ENCODE measurements around the gene WDR70. TPM values are rescaled to one million over a fixed set of nuclear protein-coding genes. Genes with fewer than 3 reads are reported as not detected.
"Not testable (repeated sequence)": the region's sequence is repeated elsewhere in the genome, so short reads cannot be mapped to it uniquely, and the experiment has no call there.

Gene WDR70
- total RNA-seq = 33.1 and 37.3 TPM in 2 replicates
- polyA plus RNA-seq = 6.7 and 8.4 TPM in 2 replicates
- polyA plus RNA-seq (2011; cell fraction: cytosol; rRNA removed) = 7.2 and 9.0 TPM in 2 replicates
- 22.6 and 24.0 TPM in 2 replicates for polyA plus RNA-seq (2011; cell fraction: nucleus; rRNA removed)
- 28.9 and 33.0 TPM in 2 replicates for polyA plus RNA-seq (2012)
- polyA minus RNA-seq = 23.8 and 25.6 TPM in 2 replicates
- 30.6 TPM for polyA minus RNA-seq (2011; cell fraction: cytosol; rRNA and poly(A)+ RNA removed)
- 45.6 and 57.4 TPM in 2 replicates for polyA minus RNA-seq (2011; cell fraction: nucleus; rRNA and poly(A)+ RNA removed)
- percentile 79 among the genes with signal in this experiment for Bru-seq, nascent RNA
- BruChase-seq, experiment 1, labeled RNA remaining after a 6-hour chase = percentile 57 among the genes with signal in this experiment
- percentile 60 among the genes with signal in this experiment for BruChase-seq, experiment 2, labeled RNA remaining after a 2-hour chase
- long read RNA-seq, transcript WDR70-201 (18 exons, 2,983 nt) = major isoform, 34 of 52 reads
- long read RNA-seq, partial matches to known transcripts = 10 of 52 reads
- long read RNA-seq, other reads (novel, unspliced or antisense) = 8 of 52 reads

DNA sequence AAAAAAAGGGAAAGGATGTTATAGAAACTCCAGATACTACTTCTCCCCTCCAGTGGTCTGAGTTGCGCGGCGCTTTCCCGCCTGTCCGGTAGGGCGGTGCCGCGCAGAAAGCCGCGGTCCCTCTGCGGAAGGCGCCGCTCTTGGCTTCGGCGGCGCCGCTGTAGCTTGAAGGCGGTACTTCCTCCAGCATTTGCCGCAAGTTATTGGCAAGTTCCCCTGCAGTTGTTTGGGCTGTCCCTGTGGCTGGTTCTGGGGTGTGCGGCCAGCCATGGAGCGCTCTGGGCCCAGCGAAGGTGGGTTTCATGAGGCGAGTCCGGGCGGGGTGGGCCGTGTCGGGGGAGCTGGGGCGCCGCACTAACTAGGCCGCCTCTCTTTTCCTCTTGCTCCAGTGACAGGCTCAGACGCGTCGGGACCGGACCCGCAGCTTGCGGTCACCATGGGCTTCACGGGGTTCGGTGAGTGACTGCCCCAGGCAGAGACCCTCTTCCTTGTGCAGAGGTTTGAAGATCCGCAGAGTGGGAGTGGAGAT lies at the start of gene WDR70:
TSS of gene WDR70 (plus strand) at position 219 of the 529 bp plus-strand sequence. CDS start at position 269, 50 bp downstream.
- Histone ChIP-seq H2AFZ (ENCODE audit: low read depth, low read length) (peak within 1 kb of the TSS; percentile 93), H3K9ac (replicated peaks; ENCODE audit: extremely low read depth, insufficient read depth, low read length) (peak within 1 kb of the TSS; percentile 55), H3K4me2 (ENCODE audit: insufficient read depth, low read length) (peak within 1 kb of the TSS; percentile 97), H3K27ac (ENCODE audit: insufficient read depth, low read depth, low read length) (peak within 1 kb of the TSS; percentile 23), H3K4me3 (replicated peaks in 1 of 3; ENCODE audit: insufficient read depth in 1 of 3, low read depth in 1 of 3, low read length in 3 of 3) (peak within 1 kb of the TSS; percentile 59 to 93 (median 87))
- H4K20me1 ChIP-seq (replicated peaks; ENCODE audit: control insufficient read depth, extremely low read depth, insufficient read depth, low read length); H3K79me2 ChIP-seq (ENCODE audit: control insufficient read depth, insufficient read depth, low read length); dilution Hi-C loops (cut with MboI; ENCODE audit: extremely low pct_ligation_motif_present, low sequenced_read_pairs); H3K27me3 ChIP-seq (ENCODE audit: control insufficient read depth in 2 of 2, insufficient read depth in 2 of 2, low read length in 2 of 2); H3K36me3 ChIP-seq (ENCODE audit: control insufficient read depth in 2 of 2, extremely low read depth in 1 of 2, insufficient read depth in 2 of 2, low read length in 2 of 2); H3K9me3 ChIP-seq (replicated peaks; ENCODE audit: control insufficient read depth, insufficient read depth, low read length); H3K4me1 ChIP-seq (ENCODE audit: control insufficient read depth, extremely low read depth, insufficient read depth, low read length); BruUV-seq (replicated peaks); H3K9me1 ChIP-seq (replicated peaks; ENCODE audit: control insufficient read depth, extremely low read depth, insufficient read depth, low read length): not testable (repeated sequence)
- TF ChIP-seq POLR2A (IDR thresholded peaks at IDR 0.05; ENCODE audit: low read depth, low read length) (peak; percentile 75), POLR2AphosphoS5 (IDR thresholded peaks at IDR 0.05; ENCODE audit: insufficient read depth, low read depth, low read length) (peak; percentile 72)
- TF ChIP-seq, protein P1, sequence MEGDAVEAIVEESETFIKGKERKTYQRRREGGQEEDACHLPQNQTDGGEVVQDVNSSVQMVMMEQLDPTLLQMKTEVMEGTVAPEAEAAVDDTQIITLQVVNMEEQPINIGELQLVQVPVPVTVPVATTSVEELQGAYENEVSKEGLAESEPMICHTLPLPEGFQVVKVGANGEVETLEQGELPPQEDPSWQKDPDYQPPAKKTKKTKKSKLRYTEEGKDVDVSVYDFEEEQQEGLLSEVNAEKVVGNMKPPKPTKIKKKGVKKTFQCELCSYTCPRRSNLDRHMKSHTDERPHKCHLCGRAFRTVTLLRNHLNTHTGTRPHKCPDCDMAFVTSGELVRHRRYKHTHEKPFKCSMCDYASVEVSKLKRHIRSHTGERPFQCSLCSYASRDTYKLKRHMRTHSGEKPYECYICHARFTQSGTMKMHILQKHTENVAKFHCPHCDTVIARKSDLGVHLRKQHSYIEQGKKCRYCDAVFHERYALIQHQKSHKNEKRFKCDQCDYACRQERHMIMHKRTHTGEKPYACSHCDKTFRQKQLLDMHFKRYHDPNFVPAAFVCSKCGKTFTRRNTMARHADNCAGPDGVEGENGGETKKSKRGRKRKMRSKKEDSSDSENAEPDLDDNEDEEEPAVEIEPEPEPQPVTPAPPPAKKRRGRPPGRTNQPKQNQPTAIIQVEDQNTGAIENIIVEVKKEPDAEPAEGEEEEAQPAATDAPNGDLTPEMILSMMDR (IDR thresholded peaks at IDR 0.05; ENCODE audit: extremely low read depth in 1 of 2, insufficient read depth in 1 of 2, low read depth in 1 of 2, low read length in 2 of 2) = peak; percentile 66 to 69
- intact Hi-C loops (cut with micrococcal nuclease) = loop anchor here (1.0 kb wide), 1 partner anchor 8 kb away; the partner anchor contains the start of gene NUP155
- ChIA-PET CTCF (interaction anchor here (1.2 to 1.9 kb wide), 2 partner anchors 8 to 34 kb away, joined by 8 to 24 read pairs; partner anchors contain the start of gene NUP155), POLR2A (interaction anchor here (0.7 to 1.9 kb wide), 2 partner anchors 8 to 979 kb away, joined by 5 to 17 read pairs; partner anchors contain the start of gene NUP155)
- peak; percentile 87 for FAIRE-seq
- DNase-seq (ENCODE audit: low read depth, low spot score) = peak; percentile 94

- intact Hi-C loops (cut with micrococcal nuclease); DNase-seq (ENCODE audit: low read depth, low spot score); H3K9me3 ChIP-seq (replicated peaks; ENCODE audit: control insufficient read depth, insufficient read depth, low read length); H3K4me2 ChIP-seq (ENCODE audit: insufficient read depth, low read length); FAIRE-seq; POLR2A ChIA-PET; H3K27ac ChIP-seq (ENCODE audit: insufficient read depth, low read depth, low read length); H2AFZ ChIP-seq (ENCODE audit: low read depth, low read length); CTCF ChIA-PET; H3K27me3 ChIP-seq (ENCODE audit: control insufficient read depth in 2 of 2, insufficient read depth in 2 of 2, low read length in 2 of 2); H3K4me1 ChIP-seq (ENCODE audit: control insufficient read depth, extremely low read depth, insufficient read depth, low read length); H3K79me2 ChIP-seq (ENCODE audit: control insufficient read depth, insufficient read depth, low read length); dilution Hi-C loops (cut with MboI; ENCODE audit: extremely low pct_ligation_motif_present, low sequenced_read_pairs); H3K4me3 ChIP-seq (replicated peaks in 1 of 3; ENCODE audit: insufficient read depth in 1 of 3, low read depth in 1 of 3, low read length in 3 of 3); H3K9me1 ChIP-seq (replicated peaks; ENCODE audit: control insufficient read depth, extremely low read depth, insufficient read depth, low read length); BruUV-seq (replicated peaks); H3K9ac ChIP-seq (replicated peaks; ENCODE audit: extremely low read depth, insufficient read depth, low read length); H4K20me1 ChIP-seq (replicated peaks; ENCODE audit: control insufficient read depth, extremely low read depth, insufficient read depth, low read length): not testable (repeated sequence)
- peaks cover 3 to 16% of the 10 kb centered on the region in 2 experiments for H3K36me3 ChIP-seq (ENCODE audit: control insufficient read depth in 2 of 2, extremely low read depth in 1 of 2, insufficient read depth in 2 of 2, low read length in 2 of 2)
These were observed 44.4 kb upstream of the WDR70 start for GRCh38 chr5:37334754-37335153.

GRCh38 chr5:37342741-37343140 lies 36.4 kb upstream of the WDR70 start:
- BruUV-seq (replicated peaks); DNase-seq (ENCODE audit: low read depth, low spot score); H3K9ac ChIP-seq (replicated peaks; ENCODE audit: extremely low read depth, insufficient read depth, low read length); H3K4me3 ChIP-seq (replicated peaks in 1 of 3; ENCODE audit: insufficient read depth in 1 of 3, low read depth in 1 of 3, low read length in 3 of 3); dilution Hi-C loops (cut with MboI; ENCODE audit: extremely low pct_ligation_motif_present, low sequenced_read_pairs); FAIRE-seq; H3K79me2 ChIP-seq (ENCODE audit: control insufficient read depth, insufficient read depth, low read length); intact Hi-C loops (cut with micrococcal nuclease); H3K4me2 ChIP-seq (ENCODE audit: insufficient read depth, low read length); H2AFZ ChIP-seq (ENCODE audit: low read depth, low read length); H3K9me1 ChIP-seq (replicated peaks; ENCODE audit: control insufficient read depth, extremely low read depth, insufficient read depth, low read length); H3K9me3 ChIP-seq (replicated peaks; ENCODE audit: control insufficient read depth, insufficient read depth, low read length); H3K4me1 ChIP-seq (ENCODE audit: control insufficient read depth, extremely low read depth, insufficient read depth, low read length); H3K27ac ChIP-seq (ENCODE audit: insufficient read depth, low read depth, low read length); H4K20me1 ChIP-seq (replicated peaks; ENCODE audit: control insufficient read depth, extremely low read depth, insufficient read depth, low read length); CTCF ChIA-PET; POLR2A ChIA-PET; H3K27me3 ChIP-seq (ENCODE audit: control insufficient read depth in 2 of 2, insufficient read depth in 2 of 2, low read length in 2 of 2): not testable (repeated sequence)
- peaks cover 3 to 15% of the 10 kb centered on the region in 2 experiments for H3K36me3 ChIP-seq (ENCODE audit: control insufficient read depth in 2 of 2, extremely low read depth in 1 of 2, insufficient read depth in 2 of 2, low read length in 2 of 2)
